AG04450 (cell line): Measurements from ENCODE around the gene UNC5C. TPM values are rescaled to one million over a fixed set of nuclear protein-coding genes. Genes with fewer than 3 reads are reported as not detected.

Source experiments
- CTCF ChIA-PET: fragments of 300-600, 350-600 bp; formaldehyde crosslinking; extraction: SDS; loops from one replicate; lab custom pipeline; 2022; ENCODE audit warnings: antibody characterized with exemption, inconsistent platforms; lab: Charles Lee
- POLR2A ChIA-PET: fragments of 350-600 bp; formaldehyde crosslinking; extraction: SDS; loops from one replicate; lab custom pipeline; 2021; ENCODE audit warnings: antibody characterized with exemption, inconsistent platforms; lab: Yijun Ruan, JAX
- DNase-seq: peaks from one replicate; pipeline ENCODE4 v3.0.0-alpha.2; 2011; ENCODE audit warnings: low read depth, low spot score
- H3K27ac ChIP-seq: one replicate; pipeline ENCODE4 v1.5.1; 2012; ENCODE audit warnings: low read depth, low read length, control low read depth
- H3K27me3 ChIP-seq: one replicate; pipeline ENCODE4 v1.6.0; 2012; ENCODE audit warnings: low read length; ENCODE audit not compliant: control insufficient read depth, insufficient read depth
- H3K4me3 ChIP-seq: 2 replicates; pipeline ENCODE4 v1.5.1; 2011; ENCODE audit warnings: mild to moderate bottlenecking, low read depth, low read length, control low read depth
- H3K9me3 ChIP-seq: 2 replicates; pipeline ENCODE4 v1.5.1; 2012; ENCODE audit warnings: low read length; ENCODE audit not compliant: control insufficient read depth, insufficient read depth
- CTCF ChIP-seq: IDR thresholded peaks from 2 replicates; pipeline ENCODE4 v1.5.1; 2011; ENCODE audit warnings: low read depth, low read length, control low read depth, inconsistent platforms
- polyA plus RNA-seq: library from polyadenylated mRNA; depleted of rRNA; stranded (reverse); fragments of >200 nt; gene quantifications from 2 replicates; pipeline ENCODE4 v1.2.3, GENCODE V29; 2011

UNC5C gene
- polyA plus RNA-seq, 1 experiment, result 0.07 TPM

GRCh38 chr4:95220205-95221175 lies 328.3 kb downstream of the UNC5C start:
- ChIA-PET POLR2A (no interaction called here), CTCF (no interaction called here)
- TF ChIP-seq CTCF, result no peak
- Histone ChIP-seq H3K4me3 (no peak overlapping the region), H3K27ac (no peak overlapping the region), H3K9me3 (no peaks in the 10 kb centered on the region), H3K27me3 (no peaks in the 10 kb centered on the region)
- DNase-seq, result no peak

DNA sequence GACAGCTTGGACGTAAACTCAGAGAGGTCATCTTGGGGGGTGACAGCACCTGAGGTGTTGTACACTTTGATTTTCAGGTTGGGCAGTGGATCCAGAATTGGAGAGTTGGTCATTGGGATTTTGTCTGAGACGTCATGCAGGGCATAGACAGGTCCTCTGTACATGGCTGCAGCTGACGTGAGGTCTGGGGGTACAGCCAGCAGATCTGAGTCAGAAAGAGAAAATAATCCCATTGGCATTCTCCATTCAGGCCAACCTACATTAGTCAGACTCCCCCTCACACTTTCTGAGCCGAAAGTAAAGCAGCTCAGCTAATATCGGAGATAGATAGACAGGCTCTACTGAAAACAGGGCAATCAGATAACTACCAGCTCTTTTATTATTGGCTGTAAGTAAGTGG lies 329.7 kb downstream of the UNC5C start:
- ChIA-PET POLR2A (no interaction called here), CTCF (no interaction called here)
- H3K9me3 ChIP-seq, result no peaks in the 10 kb centered on the region
- no peak overlapping the region for H3K27ac ChIP-seq
- TF ChIP-seq CTCF, result no peak
- peaks cover 2% of the 10 kb centered on the region for H3K27me3 ChIP-seq
- H3K4me3 ChIP-seq, result no peak overlapping the region
- DNase-seq, result peak; percentile 43

GRCh38 chr4:95217197-95217596 lies 331.6 kb downstream of the UNC5C start:
- no peak for DNase-seq
- ChIA-PET POLR2A (no interaction called here), CTCF (no interaction called here)
- Histone ChIP-seq H3K27me3 (peaks cover 2% of the 10 kb centered on the region), H3K4me3 (no peak overlapping the region), H3K9me3 (no peaks in the 10 kb centered on the region), H3K27ac (no peak overlapping the region)
- TF ChIP-seq CTCF, result no peak

- no peak for DNase-seq
- ChIA-PET POLR2A (no interaction called here), CTCF (interaction anchor here (0.6 kb wide), 1 partner anchor 754 kb away, joined by 4 read pairs; no protein-coding TSS in a partner anchor)
- no peak for TF ChIP-seq CTCF
- Histone ChIP-seq H3K27ac (no peak overlapping the region), H3K9me3 (no peaks in the 10 kb centered on the region), H3K27me3 (peaks cover 2% of the 10 kb centered on the region), H3K4me3 (no peak overlapping the region)
Measured at GRCh38 chr4:95216636-95217035, 332.1 kb downstream of the UNC5C start.

GRCh38 chr4:95215991-95216605 lies 332.7 kb downstream of the UNC5C start:
- no peak for DNase-seq
- no peaks in the 10 kb centered on the region for H3K9me3 ChIP-seq
- TF ChIP-seq CTCF, result no peak
- H3K27ac ChIP-seq, result no peak overlapping the region
- H3K27me3 ChIP-seq, result peaks cover 2% of the 10 kb centered on the region
- H3K4me3 ChIP-seq, result no peak overlapping the region
- ChIA-PET CTCF (interaction anchor here (0.6 kb wide), 1 partner anchor 754 kb away, joined by 4 read pairs; no protein-coding TSS in a partner anchor), POLR2A (no interaction called here)
